HepG2 (cell line): Measurements from ENCODE around the gene UXS1. TPM values are rescaled to one million over a fixed set of nuclear protein-coding genes. Genes with fewer than 3 reads are reported as not detected.
"Not testable (repeated sequence)": the region's sequence is repeated elsewhere in the genome, so short reads cannot be mapped to it uniquely, and the experiment has no call there.

Experiments used
- ATAC-seq: fragments of 200-7000 bp; cut with Tn5 transposase; 3 replicates; pipeline ENCODE4 v1.9.1; 2020; ENCODE audit warnings: mild to moderate bottlenecking, moderate library complexity
- BruUV-seq: library from RNA; stranded (reverse); fragments of 400-500 nt; replicated peaks from 2 replicates; lab custom pipeline; 2021; lab: Mats Ljungman, UMichigan
- CTCF ChIA-PET: fragments of 300-600 bp; formaldehyde crosslinking; extraction: SDS; loops from one replicate; lab custom pipeline; 2021; ENCODE audit warnings: low total read pairs, inconsistent platforms, low intra/inter-chr PET ratio; lab: Yijun Ruan, JAX
- POLR2A ChIA-PET: fragments of 350-600 bp; sonication (Branson Sonifier 250); formaldehyde crosslinking; loops from one replicate; lab custom pipeline; 2020; ENCODE audit warnings: antibody characterized with exemption, inconsistent platforms; lab: Yijun Ruan, JAX
- DNase-seq: peaks from one replicate; pipeline ENCODE4 v3.0.0-alpha.2; 2015; ENCODE audit warnings: low spot score
- FAIRE-seq: peaks from 3 replicates; lab custom pipeline; 2011; peaks lifted over from hg19 to GRCh38; lab: Jason Lieb, UNC
- H2AFZ ChIP-seq: one replicate; pipeline ENCODE4 v1.6.1; 2011; ENCODE audit warnings: low read length, inconsistent platforms
- H3K27ac ChIP-seq: fragments of 300-600 bp; 3 replicates; pipeline ENCODE4 v1.8.0; 2011; ENCODE audit warnings: mixed run types, mild to moderate bottlenecking, mixed read lengths, low read length, inconsistent platforms; ENCODE audit not compliant: insufficient read depth; ENCODE audit errors: extremely low read length
- H3K27me3 ChIP-seq, 2 experiments: fragments of 200-600 bp in 1 of 2; 2 replicates in 1 of 2; 3 replicates in 1 of 2; pipeline versions ENCODE4 v1.6.0 to v1.8.0; 2011; ENCODE audit warnings: low read length in 2 of 2, mild to moderate bottlenecking in 2 of 2, moderate library complexity in 2 of 2, inconsistent platforms in 1 of 2; ENCODE audit not compliant: insufficient read depth in 2 of 2, control insufficient read depth in 1 of 2
- H3K36me3 ChIP-seq, 2 experiments: fragments of 200-600 bp in 1 of 2; replicated peaks in 1 of 2; 2 replicates in 1 of 2; 3 replicates in 1 of 2; pipeline versions ENCODE4 v1.5.1 to v1.8.0; 2011; ENCODE audit warnings: low read length in 2 of 2, inconsistent platforms in 1 of 2; ENCODE audit not compliant: insufficient read depth in 2 of 2, control insufficient read depth in 1 of 2
- H3K4me1 ChIP-seq: 2 replicates; pipeline ENCODE4 v1.5.1; 2012; ENCODE audit warnings: low read length, inconsistent platforms; ENCODE audit not compliant: insufficient read depth
- H3K4me2 ChIP-seq: 2 replicates; pipeline ENCODE4 v1.6.0; 2011; ENCODE audit warnings: low read depth, low read length, inconsistent platforms
- H3K4me3 ChIP-seq, 3 experiments: fragments of 200-600 bp in 1 of 3; sonication (generic), shearing (Covaris generic) in 1 of 3; replicated peaks in 1 of 3; 2 replicates each; pipeline ENCODE4 v1.5.1; 2011 to 2016; ENCODE audit warnings: low read length in 3 of 3, inconsistent platforms in 2 of 3, low read depth in 2 of 3, mild to moderate bottlenecking in 2 of 3, control low read depth in 1 of 3, mixed read lengths in 1 of 3; ENCODE audit not compliant: insufficient read depth in 1 of 3
- H3K79me2 ChIP-seq: one replicate; pipeline ENCODE4 v1.6.1; 2011; ENCODE audit warnings: low read length, inconsistent platforms; ENCODE audit not compliant: insufficient read depth
- H3K9ac ChIP-seq: 2 replicates; pipeline ENCODE4 v1.6.0; 2011; ENCODE audit warnings: mild to moderate bottlenecking, low read depth, low read length, inconsistent platforms; ENCODE audit not compliant: insufficient read depth
- H3K9me3 ChIP-seq: 2 replicates; pipeline ENCODE4 v1.5.1; 2012; ENCODE audit warnings: mild to moderate bottlenecking, low read length
- H4K20me1 ChIP-seq: 2 replicates; pipeline ENCODE4 v1.6.0; 2011; ENCODE audit warnings: inconsistent platforms, mild to moderate bottlenecking, low read length, moderate library complexity; ENCODE audit not compliant: insufficient read depth
- KDM2A ChIP-seq: sonication (generic); formaldehyde crosslinking; IDR thresholded peaks from 2 replicates; pipeline ENCODE4 v1.4.0; 2020; ENCODE audit warnings: low read depth, missing genetic modification reagents, borderline replicate concordance
- REXO4 ChIP-seq: sonication (generic); formaldehyde crosslinking; IDR thresholded peaks from 2 replicates; pipeline ENCODE4 v1.8.0; 2022; ENCODE audit warnings: missing genetic modification reagents, mild to moderate bottlenecking, borderline replicate concordance
- WGBS: methylation state at CpG from one replicate; pipeline ENCODE4 v1.1.6; 2017; ENCODE audit warnings: low lambda C conversion rate; 5-methylcytosine and 5-hydroxymethylcytosine counted together
- in situ Hi-C: cut with HindIII; loops from 2 replicates; pipeline ENCODE4 v1.10.0; 2017; ENCODE audit warnings: low pct_unique_long_range_greater_than_20kb; ENCODE audit not compliant: extremely low pct_ligation_motif_present
- intact Hi-C: fragments of 100-400 bp; cut with micrococcal nuclease; formaldehyde crosslinking; loops from one replicate; pipeline ENCODE4 v1.10.0; 2022; ENCODE audit not compliant: unreplicated experiment
- polyA plus RNA-seq, 8 experiments: library from polyadenylated mRNA; depleted of rRNA in 3 of 8; stranded (reverse) in 7 of 8; unstranded in 1 of 8; fragments of >200 nt; fragmentation: Illumina TruSeq in 4 of 8; extraction: Trizol in 4 of 8; gene quantifications; 2 replicates each; pipeline versions ENCODE4 v1.2.1 to v1.2.3, GENCODE V29; 2011 to 2016; ENCODE audit warnings: low read depth in 4 of 8, missing spikeins in 1 of 8, mixed read lengths in 1 of 8; ENCODE audit not compliant: insufficient read depth in 1 of 8
- total RNA-seq, 5 experiments: library from RNA; depleted of rRNA; stranded (reverse); fragments of >200 nt; fragmentation: Illumina TruSeq; extraction: Trizol; gene quantifications; 2 replicates each; pipeline ENCODE4 v1.2.3, GENCODE V29; 2016; ENCODE audit warnings: low read depth in 1 of 5
- TF ChIP-seq, protein P1 (sequence below): sonication (generic); formaldehyde crosslinking; IDR thresholded peaks from 2 replicates; pipeline ENCODE4 v1.4.0; 2020; ENCODE audit warnings: missing genetic modification reagents, borderline replicate concordance
- TF ChIP-seq, protein P2 (sequence below): sonication (generic); formaldehyde crosslinking; IDR thresholded peaks from 2 replicates; pipeline ENCODE4 v1.4.0; 2020; ENCODE audit warnings: mild to moderate bottlenecking, missing genetic modification reagents

Gene UXS1
- total and polyA plus RNA-seq, 2 of the 13 experiments (the other 11 are each of a cell fraction or from before 2014, with no cell fraction given), result 53.3 to 110 TPM

DNA sequence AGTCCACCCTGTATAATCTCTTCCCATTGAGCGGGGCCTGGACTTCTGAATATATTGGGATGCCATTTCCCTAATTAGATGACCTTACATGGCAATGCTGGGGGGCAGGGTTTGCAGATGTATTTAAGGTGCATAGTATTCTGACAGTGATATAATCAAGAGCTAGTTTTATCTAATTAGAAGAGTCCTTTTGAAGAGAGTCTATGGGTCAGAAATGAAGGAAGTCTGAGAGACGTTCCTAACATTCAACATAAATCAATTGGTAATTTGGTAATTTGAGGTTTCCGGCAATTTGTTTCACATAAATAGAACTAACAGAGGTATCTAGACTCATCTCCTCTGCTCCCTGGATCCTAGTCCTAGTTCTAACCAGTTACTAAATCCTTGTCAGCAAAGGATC is 25.7 kb upstream of the UXS1 start:
- H2AFZ ChIP-seq, result no peak overlapping the region
- in situ Hi-C loops, result no loop called here

DNA sequence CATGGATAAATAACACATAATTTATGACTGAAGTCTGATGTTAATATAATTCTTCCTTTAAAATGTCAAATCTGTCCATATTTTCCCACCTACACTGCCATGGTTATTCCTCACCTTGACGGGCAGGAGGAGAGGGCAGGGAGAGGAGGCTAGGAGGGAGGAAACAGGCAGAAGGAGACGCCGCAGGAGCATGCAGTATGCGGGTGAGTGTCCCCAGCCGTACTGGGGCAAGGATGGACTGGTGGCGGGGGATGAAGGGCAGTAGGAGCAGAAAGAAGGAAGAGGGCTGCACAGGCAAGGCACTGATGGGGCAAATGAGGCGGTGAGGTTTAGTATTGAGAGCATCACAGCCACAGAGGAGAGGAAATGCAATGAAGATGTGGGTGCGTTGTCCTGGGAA is 25.1 kb upstream of the UXS1 start:
- intact Hi-C loops, H3K27me3 ChIP-seq, H3K4me2 ChIP-seq, H3K27ac ChIP-seq, BruUV-seq, FAIRE-seq, H3K4me3 ChIP-seq, in situ Hi-C loops, H4K20me1 ChIP-seq, H3K36me3 ChIP-seq, POLR2A ChIA-PET, ATAC-seq, DNase-seq, H3K9me3 ChIP-seq, H3K9ac ChIP-seq, H3K4me1 ChIP-seq, CTCF ChIA-PET, H3K79me2 ChIP-seq, H2AFZ ChIP-seq: not testable (repeated sequence)
- WGBS, result 54% methylated on average over 7 of the region's 8 CpGs

More for the DNA sequence above, 25.7 kb upstream of the UXS1 start:
- ATAC-seq, result no peak
- Histone ChIP-seq H3K9ac (no peak overlapping the region), H3K4me2 (no peak overlapping the region), H3K27ac (no peak overlapping the region), H4K20me1 (no peaks in the 10 kb centered on the region), H3K79me2 (no peaks in the 10 kb centered on the region), H3K4me3 (no peak overlapping the region), H3K9me3 (no peaks in the 10 kb centered on the region), H3K36me3 (no peaks in the 10 kb centered on the region), H3K27me3 (peaks cover 0 to 6% of the 10 kb centered on the region in 2 experiments; a peak in 2 of 5 replicates), H3K4me1 (no peaks in the 10 kb centered on the region)
- POLR2A ChIA-PET, result no interaction called here
- 31% methylated on average over 3 of the region's 3 CpGs for WGBS
- no TSS peak for BruUV-seq
- intact Hi-C loops, result loop anchor here (10.0 kb wide), 1 partner anchor 325 kb away; no protein-coding TSS in a partner anchor
- TF ChIP-seq, protein P1, sequence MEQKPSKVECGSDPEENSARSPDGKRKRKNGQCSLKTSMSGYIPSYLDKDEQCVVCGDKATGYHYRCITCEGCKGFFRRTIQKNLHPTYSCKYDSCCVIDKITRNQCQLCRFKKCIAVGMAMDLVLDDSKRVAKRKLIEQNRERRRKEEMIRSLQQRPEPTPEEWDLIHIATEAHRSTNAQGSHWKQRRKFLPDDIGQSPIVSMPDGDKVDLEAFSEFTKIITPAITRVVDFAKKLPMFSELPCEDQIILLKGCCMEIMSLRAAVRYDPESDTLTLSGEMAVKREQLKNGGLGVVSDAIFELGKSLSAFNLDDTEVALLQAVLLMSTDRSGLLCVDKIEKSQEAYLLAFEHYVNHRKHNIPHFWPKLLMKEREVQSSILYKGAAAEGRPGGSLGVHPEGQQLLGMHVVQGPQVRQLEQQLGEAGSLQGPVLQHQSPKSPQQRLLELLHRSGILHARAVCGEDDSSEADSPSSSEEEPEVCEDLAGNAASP (CRISPR knock-in tag), result no peak
- TF ChIP-seq REXO4 (CRISPR knock-in tag), result no peak
- TF ChIP-seq, protein P2, sequence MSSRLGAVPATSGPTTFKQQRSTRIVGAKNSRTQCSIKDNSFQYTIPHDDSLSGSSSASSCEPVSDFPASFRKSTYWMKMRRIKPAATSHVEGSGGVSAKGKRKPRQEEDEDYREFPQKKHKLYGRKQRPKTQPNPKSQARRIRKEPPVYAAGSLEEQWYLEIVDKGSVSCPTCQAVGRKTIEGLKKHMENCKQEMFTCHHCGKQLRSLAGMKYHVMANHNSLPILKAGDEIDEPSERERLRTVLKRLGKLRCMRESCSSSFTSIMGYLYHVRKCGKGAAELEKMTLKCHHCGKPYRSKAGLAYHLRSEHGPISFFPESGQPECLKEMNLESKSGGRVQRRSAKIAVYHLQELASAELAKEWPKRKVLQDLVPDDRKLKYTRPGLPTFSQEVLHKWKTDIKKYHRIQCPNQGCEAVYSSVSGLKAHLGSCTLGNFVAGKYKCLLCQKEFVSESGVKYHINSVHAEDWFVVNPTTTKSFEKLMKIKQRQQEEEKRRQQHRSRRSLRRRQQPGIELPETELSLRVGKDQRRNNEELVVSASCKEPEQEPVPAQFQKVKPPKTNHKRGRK (CRISPR knock-in tag), result no peak
- no peak for TF ChIP-seq KDM2A (CRISPR knock-in tag)
- no peak for DNase-seq
- no peak for FAIRE-seq
- CTCF ChIA-PET, result no interaction called here
